ENCODE results near the gene ATG12.
A peak's percentile ranks its signal among the peaks of the same experiment; 100 is the strongest.
"Not testable (repeated sequence)": the region's sequence is repeated elsewhere in the genome, so short reads cannot be mapped to it uniquely, and the experiment has no call there.

Gene ATG12

DNA sequence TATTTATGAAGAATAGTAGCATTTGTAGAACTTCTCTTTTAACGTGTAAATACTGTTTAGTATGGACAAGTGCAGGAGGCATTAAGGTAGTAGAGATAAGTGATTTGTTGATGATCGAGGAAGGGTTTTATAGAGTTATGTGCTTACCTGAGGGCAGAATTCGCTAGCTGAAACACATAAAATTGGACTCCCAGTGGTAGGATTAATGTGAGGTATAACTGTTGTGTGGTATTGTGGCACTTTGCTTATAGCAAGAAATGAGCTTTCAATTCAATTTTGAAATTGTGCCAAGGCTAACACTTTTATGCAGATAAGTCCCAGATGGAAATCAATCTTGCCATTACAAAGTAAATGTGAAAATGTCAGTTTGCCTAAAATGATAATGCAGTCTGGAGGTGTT lies 1.6 kb upstream of the ATG12 start:
- no peak for DNase-seq (ENCODE audit: low spot score)

DNA sequence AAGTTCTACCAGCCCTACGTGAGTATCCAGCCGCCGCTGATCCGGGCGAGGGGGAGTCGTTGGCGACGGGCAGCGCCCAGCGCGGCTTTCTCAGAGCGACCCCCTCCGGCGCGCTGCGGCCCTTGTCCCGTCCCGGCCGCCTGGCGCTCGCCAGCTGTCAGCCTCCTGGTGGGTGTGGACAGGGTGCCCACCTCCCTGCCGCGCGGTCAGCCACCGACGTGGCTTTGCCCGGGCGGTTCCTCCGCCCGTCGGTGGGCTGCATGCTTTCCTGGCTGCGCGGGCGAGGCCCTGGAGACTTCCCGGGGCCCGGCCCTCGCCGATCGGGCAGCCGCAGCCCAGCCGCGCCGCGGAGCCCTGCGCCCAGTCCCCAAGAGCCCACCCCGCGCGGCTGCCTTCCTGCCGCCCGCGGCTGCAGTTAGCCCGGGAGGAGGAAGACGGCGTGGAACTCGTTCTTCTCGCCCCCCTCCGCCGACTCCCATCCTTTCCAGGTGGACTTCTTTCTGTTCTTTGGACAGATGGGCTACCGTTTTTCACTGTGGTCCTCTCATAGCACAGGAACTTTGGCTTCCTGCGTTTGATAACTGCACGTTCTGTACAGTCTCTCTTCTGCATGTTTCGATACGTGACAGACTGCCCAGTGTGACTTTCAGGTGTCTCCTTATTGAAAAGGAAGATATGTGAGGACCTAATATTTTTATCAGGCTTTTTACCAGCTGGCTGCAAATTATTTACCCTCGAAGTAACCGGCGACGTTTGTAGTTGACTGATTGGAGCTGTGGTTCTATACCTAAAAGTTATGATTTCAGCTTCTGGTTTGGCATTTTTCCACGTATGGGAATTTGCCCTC lies 947 bp upstream of the ATG12 start:
- peak; percentile 71 for DNase-seq (ENCODE audit: low spot score)

DNA sequence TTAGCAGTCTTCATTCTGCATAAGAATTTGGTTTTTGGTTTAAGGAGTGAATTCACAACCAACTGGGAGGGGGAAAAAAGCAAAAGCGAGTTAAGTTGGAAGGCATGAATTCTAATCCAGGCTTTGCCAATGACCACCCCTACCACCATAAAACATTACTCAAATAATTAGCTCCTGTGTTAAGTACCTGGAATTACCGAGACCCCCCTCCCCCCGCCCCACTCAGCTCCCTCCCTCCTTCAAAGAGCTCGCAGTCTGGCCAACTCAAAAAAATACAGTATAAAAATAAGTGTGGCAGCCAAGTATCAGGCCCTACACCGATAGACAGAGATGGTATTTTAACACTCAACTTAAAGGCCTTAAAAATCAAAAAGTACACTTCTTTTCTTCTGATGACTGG lies 492 bp downstream of the ATG12 start:
- no peak for DNase-seq (ENCODE audit: low spot score)

DNA sequence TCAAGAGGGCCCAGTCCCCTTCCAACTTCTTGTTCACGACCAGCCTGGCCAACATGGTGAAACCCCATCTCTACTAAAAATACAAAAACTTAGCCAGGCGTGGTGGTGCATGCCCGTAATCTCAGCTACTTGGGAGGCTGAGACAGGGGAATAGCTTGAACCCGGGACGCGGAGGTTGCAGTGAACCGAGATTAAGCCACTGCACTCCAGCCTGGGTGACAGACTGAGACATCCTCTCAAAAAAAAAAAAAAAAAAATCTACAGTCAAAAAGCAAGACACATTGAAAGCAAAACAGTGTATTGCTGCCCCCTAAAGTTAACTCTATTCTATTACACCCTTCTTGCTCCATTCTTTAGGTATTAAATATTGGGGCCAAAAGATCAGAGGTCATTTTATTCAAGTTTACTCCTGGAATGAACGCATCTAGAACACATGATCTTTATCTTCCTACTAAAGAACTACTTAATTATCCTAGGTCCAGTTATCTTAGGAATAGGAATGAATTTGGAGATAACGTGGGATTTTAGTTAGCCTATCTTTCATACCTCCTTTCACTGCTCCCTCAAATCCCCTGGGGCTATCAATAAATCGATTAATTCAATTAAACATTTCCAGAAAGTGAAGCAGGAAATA lies 2.4 kb downstream of the ATG12 start:
- peak; percentile 60 for DNase-seq (ENCODE audit: low spot score)

DNA sequence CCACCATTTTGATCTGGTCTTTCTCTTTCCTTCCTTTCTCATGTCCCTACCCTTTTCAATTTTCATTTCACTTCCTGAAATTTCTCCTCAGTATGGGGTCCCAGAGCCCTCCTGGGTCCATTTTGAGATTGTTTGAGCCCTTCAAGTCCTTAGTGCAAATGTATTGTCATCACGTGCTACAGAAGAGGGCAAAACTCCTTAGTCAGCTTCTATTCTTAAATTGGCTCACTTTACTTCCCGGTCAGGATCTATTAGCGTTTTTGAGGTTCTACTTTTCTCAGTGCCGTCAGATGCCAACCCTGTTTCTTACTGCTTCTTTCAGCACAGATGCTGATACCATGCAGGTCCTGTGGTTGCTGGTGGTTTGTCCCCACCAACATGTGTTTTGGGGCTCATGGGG lies 5.9 kb downstream of the ATG12 start:
- no peak for DNase-seq (ENCODE audit: low spot score)

DNA sequence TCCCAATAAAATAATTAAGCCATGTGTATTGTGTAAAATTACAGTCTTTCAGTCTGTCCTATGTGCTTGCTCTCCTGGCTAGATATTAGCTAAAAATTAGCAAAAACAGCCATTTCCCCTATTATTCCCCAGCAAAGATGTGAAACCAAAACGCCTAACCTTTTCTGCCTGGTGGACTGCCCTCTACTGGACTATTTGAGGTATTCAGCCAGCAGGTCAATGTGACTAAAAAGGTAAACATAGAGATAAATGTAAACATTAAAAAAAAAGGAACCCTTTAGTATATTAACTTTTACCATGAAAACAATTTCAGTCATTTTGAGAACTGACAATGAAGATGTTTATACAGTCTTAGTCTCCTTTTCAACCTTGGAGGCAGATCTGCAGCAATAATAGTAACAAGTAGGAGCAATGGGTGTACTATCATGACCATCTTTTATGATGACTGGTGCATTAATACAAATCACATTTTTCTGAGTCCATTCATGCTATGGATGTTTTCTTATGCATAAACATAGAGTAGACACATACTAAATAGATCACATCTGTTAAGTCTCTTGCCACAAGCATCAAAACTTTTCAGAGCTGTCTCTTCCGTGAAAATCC lies 10.1 kb downstream of the ATG12 start:
- DNase-seq (ENCODE audit: low spot score): peak; percentile 58

DNA sequence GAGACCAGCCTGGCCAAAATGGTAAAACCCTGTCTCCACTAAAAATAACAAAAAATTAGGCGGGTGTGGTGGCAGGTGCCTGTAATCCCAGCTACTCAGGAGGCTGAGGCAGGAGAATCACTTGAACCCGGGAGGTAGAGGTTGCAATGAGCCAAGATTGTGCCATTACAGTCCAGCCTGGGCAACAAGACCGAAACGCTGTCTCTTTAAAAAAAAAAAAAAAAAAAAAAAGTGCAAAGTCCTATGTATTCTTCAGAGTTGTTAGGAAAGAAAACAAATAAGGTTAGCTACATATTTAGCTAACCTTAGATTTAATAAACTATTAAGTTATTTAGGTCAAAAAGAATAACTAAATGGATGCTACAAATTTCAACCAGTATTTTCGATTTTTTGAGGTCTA lies 11.5 kb downstream of the ATG12 start:
- DNase-seq (ENCODE audit: low spot score): no peak

DNA sequence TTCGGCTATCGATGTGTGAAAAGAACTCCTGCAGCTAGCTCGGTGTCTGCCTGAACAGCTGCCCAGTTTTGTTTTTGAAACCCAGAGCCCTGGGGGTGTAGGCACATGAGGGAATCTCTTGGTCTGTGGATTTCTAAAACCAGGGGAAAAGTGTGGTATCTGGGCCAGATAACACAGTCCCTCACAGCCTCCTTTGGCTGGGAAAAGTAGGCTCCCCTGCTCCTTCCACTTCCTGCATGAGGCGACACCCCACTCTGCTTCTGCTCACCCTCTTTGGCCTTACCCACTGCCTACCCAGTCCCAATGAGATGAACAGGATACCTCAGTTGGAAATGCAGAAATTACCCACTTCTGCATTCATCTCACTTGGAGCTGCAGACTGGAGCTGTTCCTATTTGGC lies 15.4 kb downstream of the ATG12 start:
- DNase-seq (ENCODE audit: low spot score): no peak

DNA sequence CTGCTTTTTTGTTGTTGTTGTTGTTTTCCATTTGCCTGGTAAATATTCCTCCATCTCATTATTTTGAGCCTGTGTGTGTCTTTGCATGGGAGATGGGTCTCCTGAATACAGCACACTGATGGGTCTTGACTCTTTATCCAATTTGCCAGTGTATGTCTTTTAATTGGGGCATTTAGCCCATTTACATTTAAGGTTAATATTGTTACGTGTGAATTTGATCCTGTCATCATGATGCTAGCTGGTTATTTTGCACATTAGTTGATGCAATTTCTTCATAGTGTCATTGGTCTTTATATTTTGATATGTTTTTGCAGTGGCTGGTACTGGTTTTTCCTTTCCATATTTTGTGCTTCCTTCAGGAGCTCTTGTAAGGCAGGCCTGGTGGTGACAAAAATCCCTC lies 16.4 kb downstream of the ATG12 start:
- DNase-seq (ENCODE audit: low spot score): not testable (repeated sequence)

DNA sequence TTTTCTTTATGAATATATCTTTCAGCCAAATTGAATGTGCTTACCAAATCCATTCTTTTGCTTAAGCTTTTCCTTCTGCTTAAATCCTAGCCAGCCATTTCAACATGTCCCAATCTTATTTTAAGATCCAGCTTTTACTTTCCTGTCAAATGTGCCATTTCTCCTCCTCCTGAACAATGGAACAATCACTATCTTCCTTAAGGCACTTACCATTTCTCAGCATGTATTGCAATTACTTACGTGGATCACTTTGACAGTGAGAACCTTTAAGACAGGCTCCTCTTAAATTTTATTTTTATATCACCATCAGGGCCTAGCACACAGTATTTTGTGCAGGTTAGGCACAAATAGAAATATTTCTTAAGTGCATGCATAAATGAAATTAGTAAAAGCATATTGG lies 20.5 kb downstream of the ATG12 start:
- DNase-seq (ENCODE audit: low spot score): no peak

DNA sequence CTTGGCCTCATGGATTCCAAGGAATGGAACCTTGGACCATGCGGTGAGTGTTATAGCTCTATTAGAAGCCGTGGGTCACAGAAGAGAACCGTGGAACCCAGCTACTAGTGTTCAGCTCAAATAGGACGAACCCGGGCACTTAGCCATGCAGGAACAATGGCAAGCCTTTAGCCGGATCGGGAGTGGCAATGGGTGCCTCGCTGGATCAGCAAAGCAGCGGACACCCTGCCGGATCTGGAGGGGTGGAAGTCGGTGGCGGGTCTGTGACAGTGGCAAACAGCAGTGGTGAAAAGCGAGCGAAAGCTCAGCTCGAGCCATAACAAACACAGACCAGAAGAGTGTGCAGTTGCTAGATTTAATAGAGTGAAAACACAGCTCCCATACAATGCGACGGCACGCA lies 22.5 kb downstream of the ATG12 start:
- DNase-seq (ENCODE audit: low spot score): peak; percentile 25

DNA sequence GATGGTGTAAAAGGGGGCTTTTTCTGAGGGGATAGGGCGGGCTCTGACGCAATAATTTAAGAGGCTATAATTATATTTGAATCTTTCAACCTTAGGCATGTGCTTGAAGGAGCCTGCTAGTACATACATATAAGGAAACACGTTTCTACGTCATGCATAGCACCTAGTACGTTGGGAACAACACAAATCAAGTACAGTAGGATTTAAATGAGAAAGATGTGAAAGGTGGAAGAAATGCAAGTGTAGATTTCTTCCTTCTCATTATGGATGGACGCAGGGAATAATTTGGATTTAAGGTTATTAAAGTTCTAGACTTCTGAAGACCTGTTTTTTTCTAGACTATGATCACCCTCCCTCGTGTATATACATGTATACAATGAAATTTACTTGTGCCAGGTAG lies 24.0 kb downstream of the ATG12 start:
- DNase-seq (ENCODE audit: low spot score): no peak

DNA sequence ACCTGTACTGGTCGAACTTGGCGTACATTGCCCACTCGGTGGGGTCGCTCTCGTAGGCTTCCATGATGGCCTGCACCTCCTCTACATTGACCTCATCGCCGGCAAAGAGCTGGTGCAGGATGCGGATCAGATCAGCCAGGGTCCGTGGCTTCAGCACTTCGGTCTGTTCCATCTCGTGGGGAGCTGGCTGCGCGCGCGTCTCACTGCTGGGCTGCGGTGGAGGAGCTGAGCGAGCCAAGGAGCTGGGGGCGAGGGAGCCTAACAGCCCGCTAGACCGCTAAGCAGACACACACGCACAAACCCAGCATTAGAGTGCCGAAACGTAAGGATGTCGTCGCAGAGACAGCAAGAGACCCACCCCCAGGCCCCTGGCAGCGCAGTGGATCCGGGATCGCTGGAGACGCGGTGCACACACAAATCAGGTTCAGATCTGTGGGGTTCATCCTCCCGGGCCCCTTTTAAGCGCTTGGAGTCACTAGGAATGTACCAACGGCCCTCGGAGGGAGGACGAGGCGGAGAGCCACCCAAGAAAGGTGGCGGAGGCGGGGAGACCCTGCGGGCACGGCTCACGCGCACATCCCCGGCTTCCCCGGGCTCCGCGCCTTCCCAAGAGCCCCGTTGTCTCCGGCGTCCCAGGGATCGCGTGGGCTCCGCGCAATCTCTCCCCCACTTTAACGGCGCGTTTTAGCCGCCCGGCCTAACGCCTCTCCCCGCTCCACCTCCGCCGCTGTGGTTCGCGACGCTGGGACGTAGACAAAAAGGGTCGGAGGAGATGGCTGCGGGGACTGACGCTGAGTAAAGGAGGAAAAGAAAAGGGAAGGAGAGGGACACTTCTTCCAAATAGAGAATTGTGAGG lies 24.9 kb downstream of the ATG12 start, which contains the start of gene CDO1:
Gene CDO1, minus strand, starts transcription at position 434 of the 856 bp plus-strand sequence. Its CDS starts 262 bp downstream, at position 172.
- DNase-seq (ENCODE audit: low spot score): peak; percentile 86

DNA sequence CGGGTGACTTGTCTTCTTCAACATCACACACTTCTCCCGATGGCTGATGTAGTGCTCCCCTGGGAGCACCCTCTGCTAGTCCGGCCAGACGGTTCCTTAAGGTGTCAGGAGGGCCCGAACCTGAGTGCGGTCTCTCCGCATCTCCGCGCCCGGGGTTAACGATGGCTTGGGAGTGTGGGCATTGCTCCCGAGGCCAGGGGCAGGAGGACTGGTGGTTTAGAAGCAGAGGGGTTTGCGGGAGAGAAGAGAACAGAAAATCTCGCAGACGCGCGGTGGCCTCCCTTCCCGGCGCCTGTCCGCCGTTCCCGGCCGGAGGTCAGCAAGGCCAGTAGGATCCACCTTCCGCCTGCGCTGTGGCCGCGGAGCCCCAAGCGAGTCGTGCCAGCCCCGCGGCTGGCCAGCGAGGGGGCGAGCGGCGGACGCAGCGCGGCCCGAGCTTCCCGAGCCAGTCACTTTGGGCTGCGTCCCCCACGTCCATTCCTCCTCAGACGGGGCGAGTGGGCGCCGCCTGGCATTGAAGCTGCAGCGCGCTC lies 25.6 kb downstream of the ATG12 start:
- peak; percentile 20 for DNase-seq (ENCODE audit: low spot score)

DNA sequence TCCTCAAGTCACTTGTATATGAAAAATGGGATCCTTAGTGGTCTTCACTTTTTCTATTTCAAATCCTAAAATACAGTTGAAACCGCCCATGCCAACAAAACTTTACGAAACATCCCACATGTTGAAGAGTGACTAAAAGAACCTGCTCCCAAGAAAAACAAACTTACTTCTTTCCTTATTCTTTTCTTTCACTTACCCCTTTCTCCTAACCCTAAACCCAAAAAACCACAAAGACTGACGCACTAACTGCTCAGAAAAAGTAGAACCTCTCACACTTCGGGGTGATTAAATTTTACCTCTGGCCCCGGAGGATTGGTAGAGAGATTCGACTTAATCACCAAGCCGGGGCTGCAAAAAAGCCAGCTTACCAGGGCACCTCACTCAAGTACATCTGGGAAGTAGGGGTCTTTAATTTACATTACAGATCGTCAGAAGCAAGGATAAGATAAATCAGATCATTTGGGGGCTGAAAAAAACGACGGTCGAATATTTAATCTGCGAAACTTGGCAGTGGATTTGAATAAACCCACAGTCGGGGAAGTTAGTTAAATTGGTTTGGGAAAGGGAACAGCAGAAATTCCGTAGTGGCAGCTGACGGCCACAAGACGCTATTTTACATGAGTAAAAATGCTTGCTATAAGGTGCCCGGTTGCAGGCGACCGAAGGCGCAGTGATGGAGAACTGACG lies 26.2 kb downstream of the ATG12 start:
- DNase-seq (ENCODE audit: low spot score): no peak

DNA sequence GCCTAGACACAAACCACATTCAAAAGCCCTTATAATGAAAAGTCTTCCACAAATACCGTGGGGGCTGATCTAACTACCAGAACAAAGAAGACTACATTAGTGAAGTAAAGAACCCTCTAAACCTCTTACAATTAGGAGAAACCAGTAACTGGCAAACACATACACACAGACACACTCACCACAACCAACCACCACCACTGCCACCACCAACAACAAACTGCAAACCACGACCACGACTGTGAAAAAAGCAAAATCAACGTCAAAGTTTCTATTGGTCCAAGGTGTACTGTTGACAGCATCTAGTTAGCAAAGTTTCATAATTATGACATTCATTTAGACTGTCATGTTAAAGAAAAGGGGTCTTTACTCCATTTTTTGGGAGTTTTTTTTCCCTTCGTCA lies 27.6 kb downstream of the ATG12 start:
- DNase-seq (ENCODE audit: low spot score): no peak

DNA sequence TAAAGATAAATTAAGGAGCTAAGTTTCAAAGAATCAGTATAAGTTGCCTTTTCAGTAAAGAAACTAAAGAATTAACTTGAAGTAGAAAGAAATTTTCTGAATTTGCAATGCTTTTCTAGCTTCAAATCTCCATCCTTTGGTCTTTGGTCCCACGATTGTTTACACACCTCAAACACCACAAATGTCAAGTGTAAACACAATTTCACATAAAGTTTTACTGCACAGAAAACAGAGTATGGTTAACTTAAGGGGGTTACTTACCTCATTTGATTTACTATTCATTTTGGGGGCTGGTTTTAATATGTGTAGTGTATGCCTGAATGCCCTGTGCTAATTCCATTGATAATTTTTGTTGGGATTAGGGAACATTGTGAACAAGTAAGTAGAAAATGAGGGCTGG lies 29.0 kb downstream of the ATG12 start:
- no peak for DNase-seq (ENCODE audit: low spot score)

DNA sequence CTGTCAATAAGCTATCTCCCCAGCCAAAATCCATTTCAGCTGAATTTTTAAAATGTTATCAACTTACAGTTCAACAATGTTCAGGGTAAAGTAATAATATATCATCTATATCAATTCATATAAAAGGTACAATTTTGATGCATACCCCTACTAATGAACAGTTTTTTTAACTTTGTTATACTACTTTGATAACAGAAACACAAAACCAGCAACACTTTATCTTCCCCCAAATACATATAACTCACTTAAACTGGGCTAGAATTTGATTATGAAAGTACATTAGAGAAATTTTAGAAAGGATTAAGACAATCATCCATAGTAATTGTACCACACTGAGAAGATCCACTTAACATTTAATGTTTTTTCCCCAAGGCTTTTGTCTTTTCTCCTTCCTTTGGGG lies 30.0 kb downstream of the ATG12 start:
- DNase-seq (ENCODE audit: low spot score): no peak

DNA sequence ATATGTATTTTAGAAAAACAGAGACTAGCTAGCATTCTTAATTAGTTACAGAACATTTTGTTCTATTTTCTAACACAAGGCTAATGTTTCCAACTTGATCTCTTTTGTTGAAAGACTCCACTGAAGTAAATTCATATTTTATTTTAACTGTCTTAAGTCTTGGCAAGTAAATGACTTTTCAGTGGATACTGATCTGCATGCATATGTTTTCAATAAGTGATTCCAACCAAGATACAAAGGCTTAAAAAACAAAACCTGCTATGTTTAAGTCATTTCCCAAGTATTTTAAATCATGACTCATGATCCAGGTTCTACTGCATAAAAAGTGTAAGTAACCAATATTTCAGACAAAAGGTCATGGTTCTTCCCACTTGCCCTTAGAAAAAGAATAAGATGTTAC lies 30.6 kb downstream of the ATG12 start:
- DNase-seq (ENCODE audit: low spot score): no peak

DNA sequence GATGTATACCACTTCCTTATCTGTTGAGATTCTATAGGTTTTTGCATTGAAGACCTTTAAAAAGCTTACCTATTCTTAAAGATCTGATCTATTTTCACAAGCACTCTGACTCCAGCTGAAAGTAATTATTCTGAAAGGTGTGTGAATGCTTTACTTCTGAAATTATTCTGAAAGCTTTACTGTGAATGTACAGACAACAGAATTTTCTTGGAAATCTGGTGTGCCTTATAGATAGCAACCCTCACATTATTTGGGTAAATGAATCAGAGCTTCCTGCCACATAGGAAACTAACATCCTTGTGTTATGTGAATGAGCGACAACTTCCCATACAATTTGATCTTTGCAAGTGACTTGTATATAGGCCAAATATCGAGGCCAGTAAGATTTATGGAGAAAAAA lies 31.4 kb downstream of the ATG12 start:
- no peak for DNase-seq (ENCODE audit: low spot score)

DNA sequence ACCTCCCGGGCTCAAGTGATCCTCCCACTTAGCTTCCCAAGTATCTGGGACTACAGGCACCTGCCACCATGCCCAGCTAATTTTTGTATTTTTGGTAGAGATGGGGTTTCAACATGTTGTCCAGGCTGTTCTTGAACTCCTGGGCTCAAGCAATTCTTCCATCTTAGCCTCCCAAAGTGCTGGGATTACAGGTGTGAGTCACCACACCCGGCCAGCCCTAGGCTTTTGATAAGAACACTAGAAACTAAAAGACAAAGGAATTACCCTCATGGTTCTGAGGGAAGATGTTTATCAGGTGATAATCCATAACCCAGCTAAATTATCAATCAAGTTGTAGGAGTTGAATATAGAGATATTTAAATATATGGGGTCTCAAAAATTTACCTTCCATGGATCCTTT lies 33.3 kb downstream of the ATG12 start:
- not testable (repeated sequence) for DNase-seq (ENCODE audit: low spot score)
